IMR-90 (cell line): ENCODE data around the gene NRN1. TPM values are rescaled to one million over a fixed set of nuclear protein-coding genes. Genes with fewer than 3 reads are reported as not detected.

Experiments
- ATAC-seq: fragments of 200-7000 bp; cut with Tn5 transposase; 2 replicates; pipeline ENCODE4 v1.9.1; 2020; ENCODE audit warnings: low read depth, mild to moderate bottlenecking, moderate library complexity
- BruUV-seq: library from RNA; stranded (reverse); fragments of 400-500 nt; replicated peaks from 2 replicates; lab custom pipeline; 2021; lab: Mats Ljungman, UMichigan
- CTCF ChIA-PET: fragments of 300-600 bp; formaldehyde crosslinking; extraction: SDS; loops from one replicate; lab custom pipeline; 2021; ENCODE audit warnings: antibody characterized with exemption; lab: Yijun Ruan, JAX
- POLR2A ChIA-PET: fragments of 300-600 bp; sonication (Branson Sonifier 250); formaldehyde crosslinking; loops from one replicate; lab custom pipeline; 2022; ENCODE audit warnings: antibody characterized with exemption; ENCODE audit not compliant: unreplicated experiment; lab: Charles Lee
- DNase-seq: peaks from one replicate; pipeline ENCODE4 v3.0.0; 2013
- H2AFZ ChIP-seq: replicated peaks from 2 replicates; pipeline ENCODE3; 2013; ENCODE audit warnings: low read length, mild to moderate bottlenecking; ENCODE audit not compliant: poor library complexity
- H2AK5ac ChIP-seq: 2 replicates; pipeline ENCODE4 v1.6.1; 2013; ENCODE audit warnings: low read depth, low read length, inconsistent platforms
- H2AK9ac ChIP-seq: replicated peaks from 2 replicates; pipeline ENCODE3; 2013; ENCODE audit warnings: mild to moderate bottlenecking, low read depth, low read length, moderate library complexity; ENCODE audit not compliant: poor library complexity
- H2BK120ac ChIP-seq: 2 replicates; pipeline ENCODE4 v1.6.1; 2013; ENCODE audit warnings: low read depth, low read length, inconsistent platforms
- H2BK15ac ChIP-seq: 3 replicates; pipeline ENCODE4 v1.6.1; 2013; ENCODE audit warnings: low read depth, low read length, inconsistent platforms
- H2BK20ac ChIP-seq: 2 replicates; pipeline ENCODE4 v1.6.1; 2013; ENCODE audit warnings: low read depth, mild to moderate bottlenecking, inconsistent platforms, low read length, moderate library complexity
- H2BK5ac ChIP-seq: 2 replicates; pipeline ENCODE4 v1.6.1; 2013; ENCODE audit warnings: mild to moderate bottlenecking, low read depth, low read length, inconsistent platforms; ENCODE audit not compliant: poor library complexity, severe bottlenecking
- H3K14ac ChIP-seq: replicated peaks from 2 replicates; pipeline ENCODE4 v1.6.1; 2013; ENCODE audit warnings: low read depth, low read length, inconsistent platforms
- H3K18ac ChIP-seq: 2 replicates; pipeline ENCODE4 v1.6.1; 2013; ENCODE audit warnings: low read depth, low read length, control low read depth
- H3K23ac ChIP-seq: 2 replicates; pipeline ENCODE4 v1.6.1; 2013; ENCODE audit warnings: low read depth, low read length, inconsistent platforms
- H3K27ac ChIP-seq: 2 replicates; pipeline ENCODE4 v1.5.1; 2013; ENCODE audit warnings: mild to moderate bottlenecking, control low read depth, low read length; ENCODE audit not compliant: insufficient read depth
- H3K27me3 ChIP-seq: 2 replicates; pipeline ENCODE4 v1.6.1; 2013; ENCODE audit warnings: low read length; ENCODE audit not compliant: control insufficient read depth, insufficient read depth
- H3K36me3 ChIP-seq: 2 replicates; pipeline ENCODE4 v1.6.1; 2013; ENCODE audit warnings: low read length, mixed read lengths; ENCODE audit not compliant: control insufficient read depth, insufficient read depth
- H3K4ac ChIP-seq: 2 replicates; pipeline ENCODE4 v1.6.1; 2013; ENCODE audit warnings: low read depth, low read length, inconsistent platforms
- H3K4me1 ChIP-seq: 2 replicates; pipeline ENCODE4 v1.6.1; 2013; ENCODE audit warnings: low read length, mixed read lengths; ENCODE audit not compliant: control insufficient read depth, insufficient read depth
- H3K4me2 ChIP-seq: 2 replicates; pipeline ENCODE4 v1.6.1; 2013; ENCODE audit warnings: low read depth, mild to moderate bottlenecking, control low read depth, low read length, moderate library complexity
- H3K4me3 ChIP-seq: 2 replicates; pipeline ENCODE4 v1.5.1; 2013; ENCODE audit warnings: low read depth, mild to moderate bottlenecking, control low read depth, low read length, moderate library complexity; ENCODE audit not compliant: insufficient read depth
- H3K56ac ChIP-seq: 2 replicates; pipeline ENCODE4 v1.6.1; 2013; ENCODE audit warnings: low read length, inconsistent platforms; ENCODE audit not compliant: insufficient read depth; ENCODE audit errors: extremely low read depth
- H3K79me1 ChIP-seq, 2 experiments: 2 replicates each; pipeline ENCODE4 v1.6.1; 2013; ENCODE audit warnings: low read length in 2 of 2, inconsistent platforms in 1 of 2, low read depth in 1 of 2
- H3K9ac ChIP-seq: 2 replicates; pipeline ENCODE4 v1.6.1; 2013; ENCODE audit warnings: low read depth, low read length, control low read depth
- H3K9me1 ChIP-seq: 2 replicates; pipeline ENCODE4 v1.6.1; 2013; ENCODE audit warnings: low read length, inconsistent platforms; ENCODE audit not compliant: insufficient read depth
- H3K9me3 ChIP-seq: 2 replicates; pipeline ENCODE4 v1.6.1; 2013; ENCODE audit warnings: low read length; ENCODE audit not compliant: control insufficient read depth, insufficient read depth
- H4K20me1 ChIP-seq: 2 replicates; pipeline ENCODE4 v1.6.1; 2013; ENCODE audit warnings: low read length, inconsistent platforms; ENCODE audit not compliant: insufficient read depth
- H4K5ac ChIP-seq: 2 replicates; pipeline ENCODE4 v1.6.1; 2013; ENCODE audit warnings: mild to moderate bottlenecking, low read depth, low read length, control low read depth
- H4K8ac ChIP-seq, 2 experiments: 2 replicates each; pipeline ENCODE4 v1.6.1; 2013; ENCODE audit warnings: low read depth in 2 of 2, low read length in 2 of 2, control low read depth in 1 of 2, inconsistent platforms in 1 of 2
- H4K91ac ChIP-seq: 2 replicates; pipeline ENCODE4 v1.6.1; 2013; ENCODE audit warnings: low read depth, low read length, inconsistent platforms; ENCODE audit not compliant: insufficient read depth
- FOS ChIP-seq: fragments of 150-350 bp; IDR thresholded peaks from 2 replicates; pipeline ENCODE4 v1.6.1; 2016; ENCODE audit warnings: low read depth, low read length
- POLR2A ChIP-seq: IDR thresholded peaks from 2 replicates; pipeline ENCODE4 v1.6.1; 2012; ENCODE audit warnings: mild to moderate bottlenecking, low read depth, low read length
- RCOR1 ChIP-seq: IDR thresholded peaks from 2 replicates; pipeline ENCODE4 v1.6.1; 2012; ENCODE audit warnings: mild to moderate bottlenecking, low read length, improper control_type of control experiment; ENCODE audit not compliant: insufficient replicate concordance
- RFX5 ChIP-seq: IDR thresholded peaks from 2 replicates; pipeline ENCODE4 v1.8.0; 2012; ENCODE audit warnings: low read depth, mild to moderate bottlenecking, low read length, moderate library complexity
- SMC3 ChIP-seq: fragments of 150-350 bp; IDR thresholded peaks from 2 replicates; pipeline ENCODE4 v1.6.1; 2016; ENCODE audit warnings: low read depth, mild to moderate bottlenecking, antibody characterized with exemption, low read length, moderate library complexity
- WGBS, 2 experiments: methylation state at CpG; one replicate each; pipeline versions ENCODE4 v1.1.5 to v1.1.7; 2013; ENCODE audit warnings: missing lambda C conversion rate in 2 of 2; ENCODE audit not compliant: insufficient read length in 1 of 2; ENCODE audit errors: extremely low coverage in 2 of 2; 5-methylcytosine and 5-hydroxymethylcytosine counted together
- dilution Hi-C: fragments of 300-500 bp; cut with HindIII; formaldehyde crosslinking; loops from one replicate; pipeline ENCODE4 v1.14.3; 2018; ENCODE audit warnings: low sequenced_read_pairs; ENCODE audit not compliant: unreplicated experiment
- in situ Hi-C: fragments of 300-500 bp; cut with MboI; formaldehyde crosslinking; loops from 3 replicates; pipeline ENCODE4 v1.14.3; 2019; ENCODE audit warnings: low sequenced_read_pairs, inconsistent platforms, mixed read lengths
- intact Hi-C: fragments of 100-400 bp; cut with micrococcal nuclease; formaldehyde crosslinking; loops from 2 replicates; pipeline ENCODE4 v1.10.0; 2022
- polyA plus RNA-seq, 3 experiments: library from polyadenylated mRNA; depleted of rRNA; stranded (reverse); fragments of >200 nt; gene quantifications; 2 replicates each; pipeline ENCODE4 v1.2.3, GENCODE V29; 2012; ENCODE audit warnings: low replicate concordance in 1 of 3
- total RNA-seq: library from RNA; depleted of rRNA; stranded (reverse); fragments of >200 nt; gene quantifications from 2 replicates; pipeline ENCODE4 v1.2.3, GENCODE V29; 2012

Gene NRN1
- total and polyA plus RNA-seq, 2 of the 4 experiments (the other 2 are of a cell fraction) = not detected

GRCh38 chr6:6008089-6008647, 1.4 kb upstream of the NRN1 start:
- in situ Hi-C loops (no loop called here), intact Hi-C loops (no loop called here), dilution Hi-C loops (no loop called here)
- Histone ChIP-seq H3K4me2 (peak overlapping the region; percentile 59), H2AK9ac (no peak overlapping the region), H2AK5ac (no peak overlapping the region), H3K79me1 (no peaks in the 10 kb centered on the region), H2AFZ (peak overlapping the region; percentile 48), H3K56ac (no peak overlapping the region), H3K9me3 (peaks cover 5% of the 10 kb centered on the region; the same call in 1 of the 2 replicates), H2BK120ac (no peak overlapping the region), H3K27me3 (peaks cover 60% of the 10 kb centered on the region), H4K91ac (no peak overlapping the region), H3K9ac (no peak overlapping the region), H4K5ac (no peak overlapping the region), H3K27ac (no peak overlapping the region), H3K18ac (no peak overlapping the region), H3K4ac (no peak overlapping the region), H3K36me3 (no peaks in the 10 kb centered on the region), H4K8ac (no peak overlapping the region), H2BK15ac (no peak overlapping the region), H2BK20ac (no peak overlapping the region), H2BK5ac (no peak overlapping the region), H3K14ac (no peak overlapping the region), H3K9me1 (no peaks in the 10 kb centered on the region), H3K4me1 (no peaks in the 10 kb centered on the region; the same call in 1 of the 2 replicates), H4K20me1 (no peaks in the 10 kb centered on the region), H3K4me3 (peak overlapping the region; percentile 27; the same call in 1 of the 2 replicates), H3K23ac (no peak overlapping the region)
- TF ChIP-seq SMC3 = no peak
- no peak for TF ChIP-seq RFX5
- no peak for TF ChIP-seq POLR2A
- TF ChIP-seq FOS = no peak
- TF ChIP-seq RCOR1 = no peak
- BruUV-seq = no TSS peak
- WGBS, 2 experiments = no CpG with 5 or more reads among the region's 18 CpGs
- POLR2A ChIA-PET = no interaction called here
- CTCF ChIA-PET = no interaction called here
- no peak for ATAC-seq
- no peak for DNase-seq
